Trophoblast cell (in vitro differentiated cells and primary cell): ENCODE data around the gene TMEM135.

Experiments
- DNase-seq, 2 donors: peaks; one replicate each; pipeline ENCODE4 v3.0.0-alpha.2; 2016
- H2AFZ ChIP-seq: 2 replicates; pipeline ENCODE4 v1.6.1; 2013; ENCODE audit warnings: low read length, moderate library complexity, mild to moderate bottlenecking; ENCODE audit not compliant: insufficient read depth, poor library complexity
- H2AK5ac ChIP-seq: 2 replicates; pipeline ENCODE4 v1.6.1; 2013; ENCODE audit warnings: mild to moderate bottlenecking, low read length
- H2BK120ac ChIP-seq: 2 replicates; pipeline ENCODE4 v1.6.1; 2013; ENCODE audit warnings: low read length, mild to moderate bottlenecking, moderate library complexity; ENCODE audit not compliant: insufficient read depth, poor library complexity
- H2BK12ac ChIP-seq: 2 replicates; pipeline ENCODE4 v1.6.1; 2013; ENCODE audit warnings: mild to moderate bottlenecking, low read length, moderate library complexity
- H2BK5ac ChIP-seq: 2 replicates; pipeline ENCODE4 v1.6.1; 2013; ENCODE audit warnings: low read length, low read depth, moderate library complexity, mild to moderate bottlenecking; ENCODE audit not compliant: poor library complexity
- H3K14ac ChIP-seq: 2 replicates; pipeline ENCODE4 v1.6.1; 2013; ENCODE audit warnings: mild to moderate bottlenecking, low read length
- H3K18ac ChIP-seq: 2 replicates; pipeline ENCODE4 v1.6.1; 2013; ENCODE audit warnings: mild to moderate bottlenecking, low read length
- H3K23ac ChIP-seq: 2 replicates; pipeline ENCODE4 v1.6.1; 2013; ENCODE audit warnings: low read length
- H3K27ac ChIP-seq: 2 replicates; pipeline ENCODE4 v1.5.1; 2013; ENCODE audit warnings: low read depth, mild to moderate bottlenecking, inconsistent platforms, low read length, moderate library complexity
- H3K27me3 ChIP-seq: 2 replicates; pipeline ENCODE4 v1.6.1; 2013; ENCODE audit warnings: inconsistent platforms, mild to moderate bottlenecking, low read length, moderate library complexity; ENCODE audit not compliant: insufficient read depth
- H3K36me3 ChIP-seq, 2 experiments: 1 replicate in 1 of 2; 2 replicates in 1 of 2; pipeline ENCODE4 v1.6.1; 2013; ENCODE audit warnings: low read length in 2 of 2, mild to moderate bottlenecking in 2 of 2, moderate library complexity in 1 of 2; ENCODE audit not compliant: insufficient read depth in 2 of 2, control insufficient read depth in 1 of 2
- H3K4ac ChIP-seq: 2 replicates; pipeline ENCODE4 v1.6.1; 2013; ENCODE audit warnings: low read depth, mild to moderate bottlenecking, low read length, moderate library complexity
- H3K4me1 ChIP-seq, 2 experiments: 1 replicate in 1 of 2; 2 replicates in 1 of 2; pipeline ENCODE4 v1.6.1; 2013; ENCODE audit warnings: low read length in 2 of 2, mild to moderate bottlenecking in 2 of 2, moderate library complexity in 1 of 2; ENCODE audit not compliant: insufficient read depth in 2 of 2, control insufficient read depth in 1 of 2
- H3K4me2 ChIP-seq: 2 replicates; pipeline ENCODE4 v1.6.1; 2013; ENCODE audit warnings: inconsistent platforms, mild to moderate bottlenecking, low read length, moderate library complexity
- H3K4me3 ChIP-seq: 2 replicates; pipeline ENCODE4 v1.5.1; 2013; ENCODE audit warnings: mild to moderate bottlenecking, low read depth, low read length, inconsistent platforms
- H3K79me1 ChIP-seq: one replicate; pipeline ENCODE4 v1.6.1; 2013; ENCODE audit warnings: low read length
- H3K79me2 ChIP-seq: 2 replicates; pipeline ENCODE4 v1.6.1; 2013; ENCODE audit warnings: low read length, mild to moderate bottlenecking; ENCODE audit not compliant: control insufficient read depth, insufficient read depth, poor library complexity
- H3K9ac ChIP-seq: 2 replicates; pipeline ENCODE4 v1.6.1; 2013; ENCODE audit warnings: mild to moderate bottlenecking, low read length
- H3K9me3 ChIP-seq: 2 replicates; pipeline ENCODE4 v1.6.1; 2013; ENCODE audit warnings: low read depth, mild to moderate bottlenecking, control low read depth, inconsistent platforms, low read length; ENCODE audit not compliant: insufficient read depth
- H4K12ac ChIP-seq: 2 replicates; pipeline ENCODE4 v1.6.1; 2013; ENCODE audit warnings: low read depth, mild to moderate bottlenecking, low read length, moderate library complexity
- H4K8ac ChIP-seq: 2 replicates; pipeline ENCODE4 v1.6.1; 2013; ENCODE audit warnings: low read depth, mild to moderate bottlenecking, low read length, moderate library complexity
- H4K91ac ChIP-seq: one replicate; pipeline ENCODE4 v1.6.1; 2013; ENCODE audit warnings: low read depth, mild to moderate bottlenecking, low read length, moderate library complexity
- WGBS: extraction: QIAGEN DNeasy Blood & Tissue Kit; methylation state at CpG from one replicate; pipeline ENCODE4 v1.1.7; 2013; ENCODE audit warnings: missing lambda C conversion rate; ENCODE audit not compliant: insufficient read length, insufficient coverage; ENCODE audit errors: extremely low coverage; 5-methylcytosine and 5-hydroxymethylcytosine counted together

The TMEM135 gene

DNA sequence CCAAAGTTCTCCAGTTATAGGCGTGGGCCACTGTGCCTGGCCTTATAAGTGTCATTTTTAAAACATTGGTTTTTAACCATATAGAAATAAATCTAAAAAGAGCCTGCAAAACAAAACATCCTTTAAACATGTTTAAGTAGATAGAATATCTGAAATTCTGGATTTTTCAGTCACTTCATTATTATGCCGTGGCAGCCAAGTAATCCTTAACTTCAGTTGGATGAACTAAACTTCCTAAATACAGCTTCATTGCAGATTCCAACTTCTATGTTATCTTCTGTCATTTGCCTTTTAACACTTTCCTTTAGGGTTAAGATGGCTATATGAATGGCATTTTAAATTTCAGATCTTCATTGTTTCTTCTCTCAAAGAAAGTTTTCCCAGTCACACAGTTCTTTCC lies 291.4 kb downstream of the TMEM135 start:
- H4K8ac ChIP-seq = no peak overlapping the region
- no peak for DNase-seq
- no peaks in the 10 kb centered on the region for H3K9me3 ChIP-seq
- H4K91ac ChIP-seq = no peak overlapping the region
- no peak overlapping the region for H3K4me3 ChIP-seq
- no peaks in the 10 kb centered on the region for H3K27me3 ChIP-seq
- H3K9ac ChIP-seq = no peak overlapping the region
- H2AK5ac ChIP-seq = no peak overlapping the region
- peaks cover 0 to 2% of the 10 kb centered on the region in 2 experiments for H3K4me1 ChIP-seq
- peaks cover 0 to 2% of the 10 kb centered on the region in 2 experiments for H3K36me3 ChIP-seq
- no peaks in the 10 kb centered on the region for H3K79me1 ChIP-seq
- no peak overlapping the region for H2AFZ ChIP-seq
- H3K14ac ChIP-seq = no peak overlapping the region
- H2BK5ac ChIP-seq = no peak overlapping the region
- H2BK12ac ChIP-seq = no peak overlapping the region
- H3K79me2 ChIP-seq = no peaks in the 10 kb centered on the region
- no peak overlapping the region for H3K27ac ChIP-seq
- H3K23ac ChIP-seq = no peak overlapping the region
- no CpG with 5 or more reads among the region's 2 CpGs for WGBS
- H2BK120ac ChIP-seq = no peak overlapping the region
- no peak overlapping the region for H3K4ac ChIP-seq
- H4K12ac ChIP-seq = no peak overlapping the region
- no peak overlapping the region for H3K18ac ChIP-seq
- H3K4me2 ChIP-seq = no peak overlapping the region

DNA sequence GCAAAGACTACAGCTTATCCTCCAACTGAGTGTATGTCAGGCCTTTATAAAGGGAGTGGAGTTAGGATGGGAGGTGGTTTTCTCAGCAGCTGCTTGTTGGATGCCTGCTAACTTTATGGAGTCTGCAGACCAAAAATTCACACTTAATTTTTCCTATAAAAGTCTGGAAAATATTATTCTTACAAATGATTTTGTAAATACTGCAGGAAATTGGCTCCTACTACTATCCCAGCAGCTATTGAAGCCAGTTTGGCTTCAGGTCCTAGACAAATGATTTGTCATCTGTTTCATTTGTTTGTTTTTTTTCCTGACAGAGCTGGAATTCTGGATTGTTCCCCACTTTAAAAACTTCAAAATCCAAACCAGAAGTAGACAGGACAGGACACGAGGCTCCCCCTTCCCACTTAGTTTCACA lies 292.5 kb downstream of the TMEM135 start:
- Histone ChIP-seq H3K79me1 (no peaks in the 10 kb centered on the region), H3K4ac (no peak overlapping the region), H4K12ac (no peak overlapping the region), H2BK120ac (no peak overlapping the region), H3K79me2 (no peaks in the 10 kb centered on the region), H3K4me2 (no peak overlapping the region), H3K4me1 (no peaks in the 10 kb centered on the region), H2AK5ac (no peak overlapping the region), H3K27me3 (no peaks in the 10 kb centered on the region), H2BK5ac (no peak overlapping the region), H3K9me3 (no peaks in the 10 kb centered on the region), H3K4me3 (no peak overlapping the region), H3K9ac (no peak overlapping the region), H2BK12ac (no peak overlapping the region), H3K36me3 (peaks cover 0 to 2% of the 10 kb centered on the region in 2 experiments), H3K27ac (no peak overlapping the region), H4K8ac (no peak overlapping the region), H3K14ac (no peak overlapping the region), H4K91ac (no peak overlapping the region), H3K23ac (no peak overlapping the region), H2AFZ (no peak overlapping the region), H3K18ac (no peak overlapping the region)
- DNase-seq = no peak
- no CpG with 5 or more reads among the region's 1 CpG for WGBS

DNA sequence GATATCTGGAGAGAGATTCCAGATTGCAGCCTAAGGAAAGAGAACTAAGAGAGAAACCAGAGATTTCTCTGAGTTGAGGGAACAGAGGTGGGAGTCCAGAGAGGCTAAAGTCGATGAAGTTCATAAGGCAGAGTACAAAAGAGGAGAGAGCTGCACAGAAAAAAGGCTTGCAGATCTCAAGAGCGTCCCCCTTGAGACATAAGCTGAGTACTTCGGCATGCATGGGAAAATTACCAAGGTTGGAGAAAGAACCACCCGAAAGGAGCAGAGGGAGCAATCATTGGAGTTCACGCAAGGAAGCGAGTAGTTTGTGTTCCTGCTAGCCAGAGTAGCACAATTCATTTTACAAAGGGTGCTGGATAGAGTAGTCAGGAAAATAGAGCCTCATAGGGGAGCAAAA lies 293.5 kb downstream of the TMEM135 start:
- no peak overlapping the region for H3K14ac ChIP-seq
- no CpG with 5 or more reads among the region's 6 CpGs for WGBS

DNA sequence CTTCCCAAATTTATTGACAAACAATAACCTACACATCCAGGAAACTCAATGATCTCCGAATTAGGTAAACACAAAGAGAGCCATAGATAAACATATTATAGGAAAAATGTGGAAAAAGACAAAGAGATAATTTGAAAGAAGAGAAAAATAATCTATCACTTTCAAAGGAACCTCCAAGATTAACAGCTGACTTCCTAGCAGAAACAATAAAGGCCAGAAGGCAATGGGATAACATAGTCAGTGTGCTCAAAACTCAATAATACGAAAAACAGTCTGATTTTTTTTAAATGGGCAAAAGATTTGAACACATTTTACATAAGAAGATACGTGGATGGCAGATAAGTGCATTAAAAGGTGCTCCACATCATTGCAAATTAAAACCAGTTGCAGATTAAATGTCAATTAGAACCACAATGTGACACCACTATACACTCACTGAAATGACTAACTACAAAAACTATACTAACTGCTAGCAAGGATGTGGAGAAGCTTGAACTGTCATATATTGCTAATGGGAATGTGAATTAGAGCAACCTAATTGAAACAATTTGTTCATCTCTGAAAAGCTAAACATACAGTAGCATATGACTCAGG lies 300.4 kb downstream of the TMEM135 start:
- WGBS = no CpG with 5 or more reads among the region's 3 CpGs

More for the DNA sequence above, 293.5 kb downstream of the TMEM135 start:
- no peak overlapping the region for H3K9ac ChIP-seq
- no peaks in the 10 kb centered on the region for H3K79me1 ChIP-seq
- no peaks in the 10 kb centered on the region for H3K79me2 ChIP-seq
- H3K27ac ChIP-seq = no peak overlapping the region
- no peak overlapping the region for H3K4me3 ChIP-seq
- H2BK5ac ChIP-seq = no peak overlapping the region
- H3K18ac ChIP-seq = no peak overlapping the region
- H3K23ac ChIP-seq = no peak overlapping the region
- no peak overlapping the region for H2BK12ac ChIP-seq
- peaks cover 0 to 2% of the 10 kb centered on the region in 2 experiments for H3K36me3 ChIP-seq
- H4K91ac ChIP-seq = no peak overlapping the region
- H4K12ac ChIP-seq = no peak overlapping the region
- no peaks in the 10 kb centered on the region for H3K9me3 ChIP-seq
- no peak overlapping the region for H2AFZ ChIP-seq
- H4K8ac ChIP-seq = no peak overlapping the region
- H3K4me1 ChIP-seq = no peaks in the 10 kb centered on the region
- H3K27me3 ChIP-seq = no peaks in the 10 kb centered on the region
- DNase-seq = no peak
- no peak overlapping the region for H2AK5ac ChIP-seq
- H2BK120ac ChIP-seq = no peak overlapping the region
- H3K4ac ChIP-seq = no peak overlapping the region
- H3K4me2 ChIP-seq = no peak overlapping the region

More for the DNA sequence above, 300.4 kb downstream of the TMEM135 start:
- DNase-seq = no peak
- no peaks in the 10 kb centered on the region for H3K36me3 ChIP-seq
- H2BK120ac ChIP-seq = no peak overlapping the region
- H3K79me1 ChIP-seq = no peaks in the 10 kb centered on the region
- H3K79me2 ChIP-seq = no peaks in the 10 kb centered on the region
- H3K18ac ChIP-seq = no peak overlapping the region
- H2AK5ac ChIP-seq = no peak overlapping the region
- H3K4me1 ChIP-seq = no peaks in the 10 kb centered on the region
- no peak overlapping the region for H4K91ac ChIP-seq
- H3K27me3 ChIP-seq = no peaks in the 10 kb centered on the region
- H3K9me3 ChIP-seq = peaks cover 3% of the 10 kb centered on the region
- no peak overlapping the region for H2BK5ac ChIP-seq
- H3K27ac ChIP-seq = no peak overlapping the region
- no peak overlapping the region for H3K4me3 ChIP-seq
- H2AFZ ChIP-seq = no peak overlapping the region
- H3K14ac ChIP-seq = no peak overlapping the region
- H3K4me2 ChIP-seq = no peak overlapping the region
- no peak overlapping the region for H3K9ac ChIP-seq
- H2BK12ac ChIP-seq = no peak overlapping the region
- H3K23ac ChIP-seq = no peak overlapping the region
- no peak overlapping the region for H4K8ac ChIP-seq
- no peak overlapping the region for H3K4ac ChIP-seq
- no peak overlapping the region for H4K12ac ChIP-seq
